Bronchial epithelial cell (primary cell): Measurements from ENCODE around the gene GSG1. TPM values are rescaled to one million over a fixed set of nuclear protein-coding genes. Genes with fewer than 3 reads are reported as not detected.

Experiments used
- DNase-seq: peaks from one replicate; pipeline ENCODE4 v3.0.0-alpha.2; 2010; ENCODE audit warnings: low read depth
- FAIRE-seq: peaks from 2 replicates; lab custom pipeline; 2011; peaks lifted over from hg19 to GRCh38; lab: Jason Lieb, UNC
- H3K27me3 ChIP-seq: 2 replicates; pipeline ENCODE4 v1.5.1; 2011; ENCODE audit warnings: low read length; ENCODE audit not compliant: control insufficient read depth, insufficient read depth
- H3K36me3 ChIP-seq: 2 replicates; pipeline ENCODE4 v1.5.1; 2011; ENCODE audit warnings: low read length; ENCODE audit not compliant: control insufficient read depth, insufficient read depth
- H3K4me3 ChIP-seq: 2 replicates; pipeline ENCODE4 v1.5.1; 2011; ENCODE audit warnings: mild to moderate bottlenecking, low read depth, low read length, control low read depth
- total RNA-seq: library from RNA; depleted of rRNA; stranded (reverse); fragments of >200 nt; gene quantifications from 2 replicates; pipeline ENCODE4 v1.2.1, GENCODE V29; 2014
- TF ChIP-seq, protein P1 (sequence below): IDR thresholded peaks from 2 replicates; pipeline ENCODE4 v1.5.1; 2011; ENCODE audit warnings: mild to moderate bottlenecking, moderate library complexity, low read length, control low read depth, inconsistent platforms; ENCODE audit not compliant: insufficient read depth, severe bottlenecking

Gene GSG1
- total RNA-seq, 1 donor from 2014 or later = not detected

DNA sequence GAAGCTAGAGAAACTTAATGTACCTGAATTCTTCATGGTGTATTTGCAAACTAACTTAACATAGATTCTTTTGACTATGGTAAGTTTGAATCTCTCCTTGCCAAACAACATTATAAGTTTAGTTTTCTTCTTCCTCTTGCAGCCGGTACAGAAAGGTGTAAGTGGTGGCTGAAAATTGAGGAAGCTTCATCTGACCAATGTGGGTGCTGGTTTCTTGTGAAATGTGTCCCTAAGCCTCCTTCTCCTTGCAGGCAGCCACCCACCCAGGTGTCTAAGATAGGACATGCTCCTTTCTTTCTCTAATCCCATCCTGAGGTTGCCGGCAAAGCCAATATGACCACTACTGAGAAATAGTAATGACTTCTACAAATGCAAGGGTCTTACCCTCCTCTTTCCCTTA lies 20.6 kb downstream of the GSG1 start:
- DNase-seq (no peak), FAIRE-seq (no peak)
- TF ChIP-seq, protein P1, sequence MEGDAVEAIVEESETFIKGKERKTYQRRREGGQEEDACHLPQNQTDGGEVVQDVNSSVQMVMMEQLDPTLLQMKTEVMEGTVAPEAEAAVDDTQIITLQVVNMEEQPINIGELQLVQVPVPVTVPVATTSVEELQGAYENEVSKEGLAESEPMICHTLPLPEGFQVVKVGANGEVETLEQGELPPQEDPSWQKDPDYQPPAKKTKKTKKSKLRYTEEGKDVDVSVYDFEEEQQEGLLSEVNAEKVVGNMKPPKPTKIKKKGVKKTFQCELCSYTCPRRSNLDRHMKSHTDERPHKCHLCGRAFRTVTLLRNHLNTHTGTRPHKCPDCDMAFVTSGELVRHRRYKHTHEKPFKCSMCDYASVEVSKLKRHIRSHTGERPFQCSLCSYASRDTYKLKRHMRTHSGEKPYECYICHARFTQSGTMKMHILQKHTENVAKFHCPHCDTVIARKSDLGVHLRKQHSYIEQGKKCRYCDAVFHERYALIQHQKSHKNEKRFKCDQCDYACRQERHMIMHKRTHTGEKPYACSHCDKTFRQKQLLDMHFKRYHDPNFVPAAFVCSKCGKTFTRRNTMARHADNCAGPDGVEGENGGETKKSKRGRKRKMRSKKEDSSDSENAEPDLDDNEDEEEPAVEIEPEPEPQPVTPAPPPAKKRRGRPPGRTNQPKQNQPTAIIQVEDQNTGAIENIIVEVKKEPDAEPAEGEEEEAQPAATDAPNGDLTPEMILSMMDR = no peak
- no peak overlapping the region for H3K4me3 ChIP-seq
- H3K27me3 ChIP-seq = no peaks in the 10 kb centered on the region
- no peaks in the 10 kb centered on the region for H3K36me3 ChIP-seq

DNA sequence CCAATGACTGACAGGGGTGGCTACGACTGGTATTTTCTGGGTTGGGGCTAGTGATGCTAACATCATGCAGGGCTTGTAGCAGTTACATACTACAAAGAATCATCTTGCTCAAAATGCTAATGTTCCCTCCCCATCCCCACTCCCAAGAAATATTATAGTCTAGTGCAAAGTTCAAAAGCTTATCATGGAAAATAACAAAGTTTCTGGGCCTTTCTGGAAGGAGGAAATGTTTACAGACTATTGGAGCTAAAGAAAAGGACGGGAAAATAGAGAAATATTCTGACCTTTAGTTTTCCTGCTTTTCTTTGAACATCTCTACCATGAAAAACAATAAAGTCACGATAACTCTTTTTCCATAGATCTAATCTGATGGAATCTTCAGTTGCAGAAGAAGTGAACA lies 23.2 kb downstream of the GSG1 start:
- TF ChIP-seq, protein P1 = no peak
- Histone ChIP-seq H3K4me3 (no peak overlapping the region), H3K36me3 (no peaks in the 10 kb centered on the region), H3K27me3 (no peaks in the 10 kb centered on the region)
- FAIRE-seq = no peak
- DNase-seq = no peak

DNA sequence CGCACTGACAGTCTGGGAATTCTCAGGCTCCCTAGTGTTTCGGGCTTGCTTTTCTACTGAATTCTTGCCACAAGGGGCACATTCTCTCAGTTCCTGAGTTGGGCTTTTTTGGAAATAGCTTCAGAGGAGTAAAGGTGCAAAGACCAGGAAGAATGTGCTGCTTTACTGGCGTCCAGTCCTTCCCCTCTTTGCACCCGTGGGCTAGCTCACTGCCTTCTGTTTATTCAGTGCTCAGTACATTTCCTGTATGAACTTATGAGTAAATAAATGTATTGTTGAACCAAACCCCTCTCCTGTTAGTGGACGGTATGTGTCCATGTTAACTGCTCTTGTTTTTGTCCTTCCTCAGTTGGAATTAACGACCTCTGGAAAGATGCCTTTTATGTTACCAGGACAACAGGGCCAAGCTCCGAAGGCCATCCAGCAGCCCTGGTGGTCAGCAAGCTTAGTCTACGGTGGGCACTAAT lies 24.0 kb downstream of the GSG1 start:
- TF ChIP-seq, protein P1 = peak; percentile 21
- Histone ChIP-seq H3K4me3 (no peak overlapping the region), H3K36me3 (no peaks in the 10 kb centered on the region), H3K27me3 (no peaks in the 10 kb centered on the region)
- DNase-seq (no peak), FAIRE-seq (no peak)

DNA sequence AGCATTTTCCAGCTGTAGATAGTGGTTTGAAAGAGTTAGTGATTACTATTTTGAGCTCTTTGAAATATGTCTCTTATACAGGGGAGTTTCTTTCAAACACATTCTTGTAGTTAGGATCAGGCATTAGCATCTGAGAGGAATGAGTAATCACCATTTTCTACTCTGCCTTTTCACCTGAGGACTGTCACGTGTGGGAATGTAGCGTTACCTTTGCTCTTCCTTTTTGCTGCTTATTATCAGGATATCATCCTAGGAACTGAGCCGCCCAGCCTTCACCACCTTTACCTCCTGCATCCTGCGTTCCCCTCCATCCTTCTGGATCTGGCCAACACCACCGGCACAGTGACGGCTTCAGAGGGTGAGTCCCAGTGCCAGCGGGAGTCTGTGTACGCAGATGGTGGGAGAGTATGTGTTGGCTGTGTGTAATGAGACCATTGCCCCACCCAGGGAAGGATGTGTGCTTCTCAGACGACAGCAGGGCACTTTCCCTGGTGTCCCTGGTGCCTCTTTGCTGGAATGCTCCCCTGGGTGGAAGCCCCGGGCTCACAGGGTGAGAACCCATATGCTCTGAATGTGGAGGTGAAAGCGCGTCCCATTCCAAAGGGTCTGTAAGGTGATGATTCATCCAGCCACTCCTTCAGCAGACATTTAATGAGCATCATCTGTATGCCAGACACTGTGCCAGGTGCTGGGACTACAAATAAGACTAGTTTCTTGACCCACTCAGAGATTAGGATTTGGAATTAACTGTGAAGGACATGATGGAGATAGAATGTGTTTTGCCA lies 27.5 kb downstream of the GSG1 start:
- Histone ChIP-seq H3K4me3 (no peak overlapping the region), H3K36me3 (no peaks in the 10 kb centered on the region), H3K27me3 (no peaks in the 10 kb centered on the region)
- no peak for DNase-seq
- TF ChIP-seq, protein P1 = no peak
- FAIRE-seq = no peak

DNA sequence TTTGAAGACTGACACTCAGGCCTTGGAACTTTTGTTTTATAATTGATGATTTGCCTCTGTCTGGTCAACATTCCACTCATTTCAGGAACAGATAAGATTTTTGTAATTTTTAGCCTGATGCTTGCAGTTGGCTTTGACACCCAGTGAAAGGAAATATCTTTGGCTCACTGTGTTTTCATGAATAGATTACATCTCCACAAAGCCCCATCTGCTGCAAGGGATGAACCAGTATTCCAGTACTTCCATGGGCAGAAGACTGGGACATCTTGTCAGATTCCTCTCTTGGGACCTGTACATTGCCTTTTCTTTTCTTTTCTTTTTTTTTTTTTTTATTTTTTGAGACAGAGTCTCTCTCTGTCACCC lies 28.4 kb downstream of the GSG1 start:
- TF ChIP-seq, protein P1 = no peak
- H3K36me3 ChIP-seq = no peaks in the 10 kb centered on the region
- DNase-seq (no peak), FAIRE-seq (no peak)
- no peaks in the 10 kb centered on the region for H3K27me3 ChIP-seq
- H3K4me3 ChIP-seq = no peak overlapping the region
